Stomach (tissue), 4 donors: ENCODE data around the gene RNASE4.

Experiments
- CTCF ChIP-seq, 7 experiments: fragments of 450-650 bp in 4 of 7; fragments of 200-600 bp in 3 of 7; sonication (generic) in 3 of 7; IDR thresholded peaks; one replicate each; pipeline ENCODE4 v1.5.1; 2016 to 2019; ENCODE audit warnings: antibody characterized with exemption in 7 of 7, control low read depth in 2 of 7, mild to moderate bottlenecking in 1 of 7
- EP300 ChIP-seq: sonication (generic); formaldehyde crosslinking; IDR thresholded peaks from one replicate; pipeline ENCODE4 v1.6.1; 2017; ENCODE audit warnings: antibody characterized with exemption
- POLR2AphosphoS5 ChIP-seq, 3 donors: sonication (generic); formaldehyde crosslinking; IDR thresholded peaks; one replicate each; pipeline ENCODE4 v1.6.1; 2016; ENCODE audit warnings: antibody characterized with exemption in 3 of 3

- TF ChIP-seq POLR2AphosphoS5 (IDR thresholded peaks at IDR 0.05) = no peak
- TF ChIP-seq CTCF (IDR thresholded peaks at IDR 0.05) = no peak
- TF ChIP-seq EP300 = no peak
Measured at GRCh38 chr14:20730891-20731290, 46.5 kb downstream of the RNASE4 start.
